Memory B cell (primary cell): ENCODE results near the gene KIF16B.

ENCODE experiments used
- ATAC-seq: fragments of 150-1000 bp; cut with Tn5 transposase; 2 replicates; pipeline ENCODE4 v1.10.0; 2021; ENCODE audit warnings: low read depth, mild to moderate bottlenecking, moderate library complexity
- DNase-seq, 2 donors: peaks; one replicate each; pipeline ENCODE4 v3.0.0; 2022; ENCODE audit warnings: low spot score in 2 of 2
- H3K27ac Mint-ChIP-seq: one replicate; pipeline ENCODE4 v1.8.0; 2022; ENCODE audit warnings: mild to moderate bottlenecking, moderate library complexity, mixed read lengths
- H3K27me3 Mint-ChIP-seq: one replicate; pipeline ENCODE4 v1.8.0; 2022; ENCODE audit warnings: mixed read lengths
- H3K36me3 Mint-ChIP-seq: one replicate; pipeline ENCODE4 v1.8.0; 2022; ENCODE audit warnings: mild to moderate bottlenecking, mixed read lengths
- H3K4me1 Mint-ChIP-seq: one replicate; pipeline ENCODE4 v1.8.0; 2022; ENCODE audit warnings: mixed read lengths
- H3K4me3 Mint-ChIP-seq: one replicate; pipeline ENCODE4 v1.8.0; 2022; ENCODE audit warnings: mild to moderate bottlenecking, moderate library complexity, mixed read lengths
- H3K9me3 Mint-ChIP-seq: one replicate; pipeline ENCODE4 v1.8.0; 2022; ENCODE audit warnings: mixed read lengths

The KIF16B gene

GRCh38 chr20:16351415-16351814 is 221.8 kb downstream of the KIF16B start:
- no peak for ATAC-seq
- no peaks in the 10 kb centered on the region for H3K9me3 Mint-ChIP-seq

GRCh38 chr20:16350465-16350864 is 222.8 kb downstream of the KIF16B start:
- H3K4me3 Mint-ChIP-seq: no peak overlapping the region

More at GRCh38 chr20:16351415-16351814, 221.8 kb downstream of the KIF16B start:
- Mint-ChIP-seq H3K27me3 (no peaks in the 10 kb centered on the region), H3K36me3 (peaks cover 14% of the 10 kb centered on the region), H3K4me1 (no peaks in the 10 kb centered on the region), H3K4me3 (no peak overlapping the region), H3K27ac (no peak overlapping the region)
- DNase-seq: no peak

GRCh38 chr20:16349523-16350260 is 223.6 kb downstream of the KIF16B start:
- Mint-ChIP-seq H3K4me1 (no peaks in the 10 kb centered on the region), H3K9me3 (no peaks in the 10 kb centered on the region), H3K4me3 (no peak overlapping the region), H3K27ac (no peak overlapping the region), H3K36me3 (peaks cover 22% of the 10 kb centered on the region), H3K27me3 (no peaks in the 10 kb centered on the region)
- ATAC-seq (no peak), DNase-seq (no peak)

More at GRCh38 chr20:16350465-16350864, 222.8 kb downstream of the KIF16B start:
- no peak overlapping the region for H3K27ac Mint-ChIP-seq
- no peaks in the 10 kb centered on the region for H3K4me1 Mint-ChIP-seq
- no peaks in the 10 kb centered on the region for H3K9me3 Mint-ChIP-seq
- DNase-seq (no peak), ATAC-seq (no peak)
- no peaks in the 10 kb centered on the region for H3K27me3 Mint-ChIP-seq
- H3K36me3 Mint-ChIP-seq: peaks cover 18% of the 10 kb centered on the region

GRCh38 chr20:16346956-16347355 is 226.3 kb downstream of the KIF16B start:
- no peaks in the 10 kb centered on the region for H3K9me3 Mint-ChIP-seq
- H3K36me3 Mint-ChIP-seq: peaks cover 24% of the 10 kb centered on the region
- H3K27me3 Mint-ChIP-seq: no peaks in the 10 kb centered on the region
- no peak for DNase-seq
- H3K27ac Mint-ChIP-seq: no peak overlapping the region
- no peaks in the 10 kb centered on the region for H3K4me1 Mint-ChIP-seq
- H3K4me3 Mint-ChIP-seq: no peak overlapping the region
- no peak for ATAC-seq

- Mint-ChIP-seq H3K36me3 (peaks cover 37% of the 10 kb centered on the region), H3K27me3 (no peaks in the 10 kb centered on the region), H3K9me3 (peaks cover 5% of the 10 kb centered on the region), H3K27ac (no peak overlapping the region), H3K4me1 (no peaks in the 10 kb centered on the region), H3K4me3 (no peak overlapping the region)
- DNase-seq: no peak
- ATAC-seq: no peak
These were observed 235.5 kb downstream of the KIF16B start for GRCh38 chr20:16337707-16338106.

- no peak for ATAC-seq
- no peak overlapping the region for H3K4me3 Mint-ChIP-seq
- no peaks in the 10 kb centered on the region for H3K27me3 Mint-ChIP-seq
- peaks cover 42% of the 10 kb centered on the region for H3K36me3 Mint-ChIP-seq
- no peak for DNase-seq
- H3K9me3 Mint-ChIP-seq: peaks cover 14% of the 10 kb centered on the region
- H3K4me1 Mint-ChIP-seq: peaks cover 9% of the 10 kb centered on the region
- no peak overlapping the region for H3K27ac Mint-ChIP-seq
These were observed 245.6 kb downstream of the KIF16B start for GRCh38 chr20:16327606-16328005.

- peaks cover 36% of the 10 kb centered on the region for H3K36me3 Mint-ChIP-seq
- DNase-seq: no peak
- peaks cover 18% of the 10 kb centered on the region for H3K4me1 Mint-ChIP-seq
These were observed 252.0 kb downstream of the KIF16B start for GRCh38 chr20:16321291-16321690.

GRCh38 chr20:16317445-16318362 is 255.5 kb downstream of the KIF16B start:
- peaks cover 41% of the 10 kb centered on the region for H3K36me3 Mint-ChIP-seq
- no peaks in the 10 kb centered on the region for H3K27me3 Mint-ChIP-seq
- peak overlapping the region; percentile 60 for H3K4me3 Mint-ChIP-seq
- peaks cover 9% of the 10 kb centered on the region for H3K4me1 Mint-ChIP-seq
- DNase-seq: no peak
- ATAC-seq: peak; percentile 31
- H3K27ac Mint-ChIP-seq: no peak overlapping the region
- H3K9me3 Mint-ChIP-seq: no peaks in the 10 kb centered on the region

More at GRCh38 chr20:16321291-16321690, 252.0 kb downstream of the KIF16B start:
- no peaks in the 10 kb centered on the region for H3K27me3 Mint-ChIP-seq
- H3K27ac Mint-ChIP-seq: no peak overlapping the region
- ATAC-seq: no peak
- H3K9me3 Mint-ChIP-seq: peaks cover 12% of the 10 kb centered on the region
- H3K4me3 Mint-ChIP-seq: no peak overlapping the region

GRCh38 chr20:16316513-16316912 is 256.7 kb downstream of the KIF16B start:
- Mint-ChIP-seq H3K27ac (no peak overlapping the region), H3K36me3 (peaks cover 47% of the 10 kb centered on the region), H3K4me1 (peaks cover 9% of the 10 kb centered on the region), H3K4me3 (no peak overlapping the region), H3K27me3 (no peaks in the 10 kb centered on the region), H3K9me3 (no peaks in the 10 kb centered on the region)
- no peak for ATAC-seq
- DNase-seq: no peak

GRCh38 chr20:16314748-16315159 is 258.5 kb downstream of the KIF16B start:
- H3K9me3 Mint-ChIP-seq: no peaks in the 10 kb centered on the region
- peaks cover 9% of the 10 kb centered on the region for H3K4me1 Mint-ChIP-seq
- H3K27me3 Mint-ChIP-seq: no peaks in the 10 kb centered on the region
- ATAC-seq (no peak), DNase-seq (no peak)
- H3K4me3 Mint-ChIP-seq: no peak overlapping the region
- peaks cover 56% of the 10 kb centered on the region for H3K36me3 Mint-ChIP-seq
- no peak overlapping the region for H3K27ac Mint-ChIP-seq

GRCh38 chr20:16314320-16314719 is 258.9 kb downstream of the KIF16B start:
- no peak overlapping the region for H3K27ac Mint-ChIP-seq
- no peak for DNase-seq
- H3K4me1 Mint-ChIP-seq: peaks cover 9% of the 10 kb centered on the region
- ATAC-seq: no peak
- H3K27me3 Mint-ChIP-seq: no peaks in the 10 kb centered on the region
- H3K9me3 Mint-ChIP-seq: no peaks in the 10 kb centered on the region
- peaks cover 57% of the 10 kb centered on the region for H3K36me3 Mint-ChIP-seq
- no peak overlapping the region for H3K4me3 Mint-ChIP-seq

GRCh38 chr20:16313917-16314316 is 259.3 kb downstream of the KIF16B start:
- Mint-ChIP-seq H3K4me3 (no peak overlapping the region), H3K27me3 (no peaks in the 10 kb centered on the region), H3K27ac (no peak overlapping the region), H3K36me3 (peaks cover 58% of the 10 kb centered on the region), H3K4me1 (peaks cover 9% of the 10 kb centered on the region), H3K9me3 (no peaks in the 10 kb centered on the region)
- DNase-seq: no peak
- ATAC-seq: no peak

- H3K4me1 Mint-ChIP-seq: peaks cover 6% of the 10 kb centered on the region
- no peak overlapping the region for H3K27ac Mint-ChIP-seq
- ATAC-seq (no peak), DNase-seq (no peak)
- peaks cover 52% of the 10 kb centered on the region for H3K36me3 Mint-ChIP-seq
- no peaks in the 10 kb centered on the region for H3K27me3 Mint-ChIP-seq
- H3K9me3 Mint-ChIP-seq: no peaks in the 10 kb centered on the region
- H3K4me3 Mint-ChIP-seq: no peak overlapping the region
These were observed 260.2 kb downstream of the KIF16B start for GRCh38 chr20:16312998-16313397.

GRCh38 chr20:16311756-16312155 is 261.5 kb downstream of the KIF16B start:
- Mint-ChIP-seq H3K4me3 (no peak overlapping the region), H3K27ac (no peak overlapping the region), H3K36me3 (peaks cover 47% of the 10 kb centered on the region), H3K27me3 (no peaks in the 10 kb centered on the region), H3K9me3 (no peaks in the 10 kb centered on the region), H3K4me1 (no peaks in the 10 kb centered on the region)
- ATAC-seq (no peak), DNase-seq (no peak)
